H1 (cell line): ENCODE results near the gene SLC37A1. TPM values are rescaled to one million over a fixed set of nuclear protein-coding genes. Genes with fewer than 3 reads are reported as not detected.

ENCODE experiments used
- BRCA1 ChIP-seq: IDR thresholded peaks from 2 replicates; pipeline ENCODE4 v1.6.1; 2012; ENCODE audit warnings: low read depth, low read length, improper control_type of control experiment
- E2F6 ChIP-seq: IDR thresholded peaks from 2 replicates; pipeline ENCODE4 v1.6.1; 2012; ENCODE audit warnings: inconsistent platforms
- RNF2 ChIP-seq: fragments of 200-900, 300-1000 bp; sonication (generic); IDR thresholded peaks from 2 replicates; pipeline ENCODE4 v1.7.1; 2016; ENCODE audit warnings: borderline replicate concordance, low read depth, mild to moderate bottlenecking, antibody characterized with exemption, low read length; ENCODE audit not compliant: poor library complexity, severe bottlenecking; ENCODE audit errors: missing control alignments
- SP2 ChIP-seq: IDR thresholded peaks from 2 replicates; pipeline ENCODE4 v1.6.1; 2012; ENCODE audit warnings: mild to moderate bottlenecking, low read length, inconsistent platforms
- polyA plus RNA-seq, 7 experiments: library from polyadenylated mRNA; depleted of rRNA in 3 of 7; stranded (reverse) in 5 of 7; unstranded in 2 of 7; fragments of >200 nt in 5 of 7; fragments of 200-250 nt in 2 of 7; gene quantifications; 1 replicate in 5 of 7; 2 replicates in 1 of 7; 4 replicates in 1 of 7; pipeline versions ENCODE4 v1.2.1 to v1.2.3, GENCODE V29; 2011 to 2013; ENCODE audit warnings: missing spikeins in 2 of 7, mixed read lengths in 2 of 7
- total RNA-seq: library from RNA; stranded (reverse); fragmentation: NEBNext Ultra II Directional; extraction: Animal tissue kit (Norgen Biotek cat#: 25700); gene quantifications from 2 replicates; pipeline ENCODE4 v1.2.1, GENCODE V29; 2021

SLC37A1 gene
- total and polyA plus RNA-seq, 2 of the 8 experiments (the other 6 are each of a cell fraction or from before 2014, with no cell fraction given) = 15.6 to 30.9 TPM

GRCh38 chr21:42547906-42548365 is 34.3 kb downstream of the SLC37A1 start (continued):
- TF ChIP-seq RNF2 (no peak), E2F6 (no peak), BRCA1 (no peak), SP2 (no peak)
